HG02884 (cell line): ENCODE results near the gene WBP2.
"Not testable (repeated sequence)": the region's sequence is repeated elsewhere in the genome, so short reads cannot be mapped to it uniquely, and the experiment has no call there.

ENCODE experiments used
- ATAC-seq: cut with Tn5 transposase; IDR thresholded peaks from one replicate; pipeline ENCODE4 v1.9.1; 2021; ENCODE audit warnings: mild to moderate bottlenecking, moderate library complexity; ENCODE audit not compliant: unreplicated experiment

WBP2 gene

GRCh38 chr17:75818326-75818885 is 36.7 kb downstream of the WBP2 start:
- ATAC-seq = no peak

DNA sequence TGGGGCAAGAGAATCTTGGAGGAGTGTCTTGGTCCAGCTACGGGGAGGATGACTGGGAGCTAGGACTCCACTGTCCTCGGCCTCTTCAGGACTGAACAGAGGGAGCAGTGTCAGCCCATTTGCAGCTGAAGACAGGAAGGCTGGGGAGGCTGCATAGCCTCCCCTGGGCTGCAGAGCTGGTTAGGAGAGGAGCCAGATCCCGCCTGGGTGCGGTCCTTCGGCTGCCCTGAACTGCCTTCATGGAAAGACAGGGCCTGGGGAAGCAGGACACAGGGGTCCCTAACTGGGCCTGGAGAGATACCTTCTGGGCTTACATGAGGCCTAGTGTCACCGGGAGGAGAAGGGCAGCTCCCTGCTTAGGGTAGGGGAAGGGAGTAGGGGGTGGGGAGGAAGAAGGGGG is 37.6 kb downstream of the WBP2 start:
- no peak for ATAC-seq

- no peak for ATAC-seq
These were observed 38.4 kb downstream of the WBP2 start for GRCh38 chr17:75816693-75817092.

GRCh38 chr17:75815399-75815798 is 39.7 kb downstream of the WBP2 start:
- no peak for ATAC-seq

- no peak for ATAC-seq
These were observed 40.2 kb downstream of the WBP2 start for GRCh38 chr17:75814900-75815373.

DNA sequence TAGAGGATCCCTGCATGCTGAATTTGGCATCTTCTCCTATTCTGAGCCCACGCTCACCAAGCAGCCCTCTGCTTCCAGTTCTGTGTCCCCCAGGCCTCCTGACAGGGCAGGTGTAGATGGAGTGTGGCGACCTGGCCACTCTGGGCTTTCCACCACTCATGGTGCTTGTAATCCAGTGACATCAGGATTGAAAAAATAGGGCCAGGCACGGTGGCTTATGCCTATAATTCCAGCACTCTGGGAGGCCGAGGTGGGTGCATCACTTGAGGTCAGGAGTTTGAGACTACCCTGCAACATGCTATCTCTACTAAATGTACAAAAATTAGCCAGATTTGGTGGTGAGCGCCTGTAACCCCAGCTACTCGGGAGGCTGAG is 41.1 kb downstream of the WBP2 start:
- no peak for ATAC-seq

GRCh38 chr17:75813081-75814020 is 41.8 kb downstream of the WBP2 start:
- ATAC-seq = no peak

DNA sequence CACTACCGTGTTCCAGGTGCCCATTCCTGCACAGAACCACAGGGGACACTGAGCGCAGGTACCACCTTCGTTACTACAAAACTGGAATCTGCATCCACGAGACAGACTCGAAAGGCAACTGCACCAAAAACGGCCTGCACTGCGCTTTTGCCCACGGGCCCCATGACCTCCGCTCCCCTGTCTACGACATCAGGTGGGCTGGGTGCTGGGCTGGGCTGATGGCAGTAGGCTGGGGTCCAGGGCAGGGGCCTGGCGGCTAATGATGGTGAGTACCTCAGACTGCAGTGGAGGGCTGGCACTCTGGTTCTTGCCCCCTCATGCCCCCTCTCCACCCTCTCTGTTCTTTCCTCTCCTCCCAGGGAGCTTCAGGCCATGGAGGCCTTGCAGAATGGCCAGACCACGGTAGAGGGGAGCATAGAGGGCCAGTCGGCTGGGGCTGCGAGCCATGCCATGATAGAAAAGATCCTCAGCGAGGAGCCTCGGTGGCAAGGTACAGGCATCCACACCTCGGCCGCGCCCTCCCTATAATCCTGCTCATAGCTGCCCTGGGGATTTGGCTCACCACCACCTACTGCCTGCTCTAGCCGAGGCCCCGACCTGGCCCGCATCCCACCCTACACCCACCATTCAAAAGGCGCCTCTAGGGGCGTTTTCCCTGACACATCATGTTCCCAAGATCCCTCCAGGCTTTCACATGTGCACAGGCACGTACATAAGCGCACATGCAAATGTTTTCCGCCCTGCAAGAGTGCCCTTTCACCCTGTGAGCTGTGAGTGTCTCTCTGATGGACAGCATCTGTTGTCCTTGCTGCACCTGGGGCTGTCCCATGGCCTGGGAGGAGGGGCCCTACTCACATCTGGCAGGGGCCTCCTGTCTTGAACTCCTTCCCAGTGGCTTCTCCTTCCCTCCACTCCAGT is 42.8 kb downstream of the WBP2 start:
- ATAC-seq = no peak

GRCh38 chr17:75811174-75811573 is 44.0 kb downstream of the WBP2 start:
- ATAC-seq = no peak

DNA sequence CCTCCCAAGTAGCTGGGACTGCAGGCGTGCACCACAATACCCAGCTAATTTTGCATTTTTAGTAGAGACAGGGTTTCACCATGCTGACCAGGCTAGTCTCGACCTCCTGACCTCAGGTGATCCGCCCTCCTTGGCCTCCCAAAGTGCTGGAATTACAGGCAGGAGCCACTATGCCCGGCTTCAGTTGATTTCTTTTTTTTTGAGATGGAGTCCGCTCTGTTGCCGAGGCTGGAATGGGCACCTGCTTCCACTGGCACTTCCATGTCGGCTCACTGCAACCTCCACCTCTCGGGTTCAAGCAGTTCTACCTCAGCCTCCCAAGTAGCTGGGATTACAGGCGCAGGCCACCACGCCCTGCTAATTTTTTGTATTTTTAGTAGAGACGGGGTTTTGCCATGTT is 44.4 kb downstream of the WBP2 start:
- ATAC-seq = not testable (repeated sequence)

GRCh38 chr17:75810216-75810615 is 44.9 kb downstream of the WBP2 start:
- ATAC-seq = no peak

DNA sequence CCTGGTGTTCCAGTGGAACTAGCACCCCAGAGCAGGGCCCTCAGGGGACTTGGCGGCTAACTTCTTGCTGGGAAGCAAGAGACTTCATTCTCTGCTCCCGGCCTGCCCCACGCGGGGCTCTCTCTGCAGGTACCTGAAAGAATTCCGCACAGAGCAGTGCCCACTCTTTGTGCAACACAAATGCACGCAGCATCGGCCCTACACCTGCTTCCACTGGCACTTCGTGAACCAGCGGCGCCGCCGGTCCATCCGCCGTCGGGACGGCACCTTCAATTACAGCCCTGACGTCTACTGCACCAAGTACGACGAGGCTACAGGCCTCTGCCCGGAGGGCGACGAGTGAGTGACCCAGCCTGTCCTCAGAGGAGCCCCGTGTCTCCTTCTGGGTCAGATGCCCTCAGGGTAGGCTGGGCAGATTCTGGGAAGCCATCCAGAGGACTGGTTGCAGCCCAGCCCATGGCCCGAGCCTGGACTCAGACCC is 45.5 kb downstream of the WBP2 start:
- no peak for ATAC-seq

- no peak for ATAC-seq
These were observed 46.1 kb downstream of the WBP2 start for GRCh38 chr17:75808905-75809621.

DNA sequence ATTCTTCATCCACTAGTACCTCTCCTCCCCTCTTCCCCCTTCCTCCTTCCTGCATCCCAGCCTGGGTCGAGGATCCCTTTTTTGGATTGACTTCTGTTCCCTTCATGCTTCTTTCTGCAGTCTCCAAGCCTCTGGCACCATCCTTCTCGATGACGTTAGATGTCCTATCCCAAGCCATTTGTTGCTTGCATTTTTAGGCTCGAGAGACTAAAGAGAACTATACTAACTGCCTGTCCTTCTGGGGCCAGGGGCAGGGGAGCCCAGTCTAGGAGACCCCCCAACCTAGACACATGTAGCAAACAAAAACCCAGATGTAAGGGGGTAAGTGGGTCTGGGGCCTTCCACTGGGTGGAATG is 46.6 kb downstream of the WBP2 start:
- ATAC-seq = no peak

DNA sequence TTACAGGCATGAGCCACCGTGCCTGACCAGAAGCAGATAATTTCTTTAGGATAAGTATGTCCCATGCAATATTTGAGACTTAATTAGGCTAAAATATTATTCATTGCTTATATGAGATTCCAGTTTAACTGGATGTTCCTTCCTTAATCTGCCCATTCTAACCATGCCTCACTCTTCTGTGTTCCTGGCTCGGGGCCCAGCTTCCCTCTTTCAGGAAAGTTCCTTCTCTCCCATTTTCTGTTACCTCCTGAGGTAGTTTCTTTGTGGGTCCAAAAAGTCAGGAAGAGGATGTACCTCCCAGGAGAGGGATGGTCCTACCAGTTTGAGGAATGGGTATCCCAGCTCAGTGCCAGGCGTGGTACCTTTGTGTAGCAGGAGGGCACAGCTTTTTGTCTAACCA is 47.3 kb downstream of the WBP2 start:
- no peak for ATAC-seq

DNA sequence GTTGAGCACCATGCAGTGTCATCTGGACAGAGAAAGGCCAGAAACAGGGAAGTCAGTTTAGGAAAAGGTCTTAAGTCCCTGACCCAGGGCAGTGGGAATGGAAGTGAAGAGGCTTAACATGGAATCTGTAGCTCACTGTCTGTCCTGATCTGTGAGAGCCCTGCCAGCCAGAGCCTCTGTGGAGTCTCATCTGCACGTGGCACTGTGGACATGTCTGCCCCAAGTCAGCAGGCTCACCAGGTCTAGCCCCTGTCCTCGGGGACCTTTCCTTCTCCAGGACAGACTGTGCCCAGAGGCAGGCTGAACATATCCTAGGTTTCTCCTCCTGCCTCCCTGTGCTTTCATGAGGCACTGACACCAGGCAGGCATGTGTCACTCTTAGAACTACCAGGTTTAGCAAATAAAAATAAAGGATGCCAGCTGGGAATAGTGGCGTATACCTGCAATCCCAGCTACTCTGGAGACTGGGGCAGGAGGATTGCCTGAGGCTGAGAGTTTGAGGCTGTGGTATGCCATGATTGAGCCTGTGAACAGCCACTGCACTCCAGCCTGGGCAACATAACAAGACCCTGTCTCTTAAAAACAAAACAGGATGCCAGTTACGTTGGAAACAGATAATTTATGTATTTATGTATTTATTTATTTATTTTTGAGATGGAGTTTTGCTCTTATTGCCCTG is 48.2 kb downstream of the WBP2 start:
- no peak for ATAC-seq

DNA sequence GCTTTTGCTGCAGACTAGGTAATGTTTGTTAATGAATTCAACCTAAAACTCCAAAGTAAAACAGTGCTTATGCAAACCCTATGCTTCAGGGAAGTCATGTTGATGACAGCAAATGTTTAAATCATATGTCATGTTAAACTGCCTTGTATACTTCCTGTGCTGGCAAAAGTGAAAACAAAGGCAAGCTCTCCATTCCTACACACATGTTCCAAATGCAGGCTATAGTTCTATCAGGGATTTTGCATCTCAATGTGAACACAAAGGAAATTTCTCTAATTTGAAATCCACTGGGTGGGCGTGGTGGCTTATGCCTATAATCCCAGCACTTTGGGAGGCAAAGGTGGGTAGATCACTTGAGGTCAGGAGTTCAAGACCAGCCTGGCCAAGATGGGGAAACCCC is 51.3 kb downstream of the WBP2 start:
- no peak for ATAC-seq

- no peak for ATAC-seq
These were observed 55.7 kb downstream of the WBP2 start for GRCh38 chr17:75799402-75799801.

GRCh38 chr17:75795820-75796607 is 59.1 kb downstream of the WBP2 start:
- ATAC-seq = no peak
